ENCODE results near the gene RNU1-3. TPM values are rescaled to one million over a fixed set of nuclear protein-coding genes. Genes with fewer than 3 reads are reported as not detected.

The RNU1-3 gene
- total and polyA plus RNA-seq, 4 experiments from 2014 or later = 3,010 to 3,866 TPM; not detected in 2

DNA sequence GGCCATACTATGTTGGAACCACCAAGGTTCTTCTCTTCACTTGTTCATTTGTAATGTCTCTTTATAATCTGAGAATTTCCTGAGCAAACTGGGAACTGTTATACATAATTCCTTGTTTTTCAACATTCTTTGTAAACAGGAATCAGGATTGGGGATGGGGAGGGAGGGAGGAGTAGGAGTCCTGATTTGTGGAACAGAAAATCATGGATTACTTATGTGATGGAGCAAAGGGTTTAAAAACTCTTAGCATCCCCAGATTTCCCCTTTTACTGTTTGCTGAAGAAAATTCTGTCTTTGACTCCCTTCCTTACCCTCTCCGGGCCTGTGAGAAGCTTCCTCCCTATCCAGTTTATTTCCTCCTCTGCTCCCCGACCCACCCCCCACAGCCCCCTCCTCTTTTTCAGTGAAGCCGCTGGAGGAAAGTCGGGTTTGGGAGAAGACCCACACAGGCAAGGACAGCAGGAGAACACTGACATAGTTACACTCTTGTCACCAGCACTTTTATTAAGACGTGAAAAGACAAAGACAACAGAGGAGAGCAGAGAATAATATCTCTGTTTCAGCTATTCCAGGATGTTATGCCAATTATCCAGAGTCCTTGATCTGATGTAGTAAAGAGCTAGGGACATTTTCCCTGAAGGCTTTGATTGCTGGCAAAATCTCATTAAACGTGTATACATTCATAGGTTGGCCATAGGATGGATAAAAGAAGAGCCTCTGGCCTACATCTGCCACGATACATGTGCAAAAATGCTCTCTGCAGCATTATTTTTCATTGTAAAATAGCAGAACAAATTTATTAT, 48.8 kb downstream of the RNU1-3 start:
- Histone ChIP-seq H3K36me3 (ENCODE audit: insufficient read depth, low read length) (peaks cover 13% of the 10 kb centered on the region), H3K9me3 (ENCODE audit: control insufficient read depth in 1 of 2, low read length in 2 of 2) (no peaks in the 10 kb centered on the region), H3K27me3 (ENCODE audit: insufficient read depth, low read length) (no peaks in the 10 kb centered on the region), H3K27ac (ENCODE audit: low read depth, low read length) (no peak overlapping the region), H3K4me1 (ENCODE audit: insufficient read depth, low read length) (peaks cover 10% of the 10 kb centered on the region), H3K4me3 (ENCODE audit: low read length in 2 of 2) (no peak overlapping the region)
- no peak for DNase-seq
- CTCF ChIA-PET (ENCODE audit: partially characterized antibody) = interaction anchor here (0.8 to 1.5 kb wide), 3 partner anchors 10 to 334 kb away, joined by 3 read pairs; no protein-coding TSS in a partner anchor
- H3K36me3 Mint-ChIP-seq = no peaks in the 10 kb centered on the region
- no peaks in the 10 kb centered on the region for H3K9me3 Mint-ChIP-seq
- H3K27ac Mint-ChIP-seq = no peak overlapping the region
- no peaks in the 10 kb centered on the region for H3K27me3 Mint-ChIP-seq
- H3K4me1 Mint-ChIP-seq = no peaks in the 10 kb centered on the region
- POLR2A ChIA-PET (ENCODE audit: partially characterized antibody) = no interaction called here
- H3K4me3 Mint-ChIP-seq = no peak overlapping the region
- intact Hi-C loops (cut with micrococcal nuclease) = no loop called here

DNA sequence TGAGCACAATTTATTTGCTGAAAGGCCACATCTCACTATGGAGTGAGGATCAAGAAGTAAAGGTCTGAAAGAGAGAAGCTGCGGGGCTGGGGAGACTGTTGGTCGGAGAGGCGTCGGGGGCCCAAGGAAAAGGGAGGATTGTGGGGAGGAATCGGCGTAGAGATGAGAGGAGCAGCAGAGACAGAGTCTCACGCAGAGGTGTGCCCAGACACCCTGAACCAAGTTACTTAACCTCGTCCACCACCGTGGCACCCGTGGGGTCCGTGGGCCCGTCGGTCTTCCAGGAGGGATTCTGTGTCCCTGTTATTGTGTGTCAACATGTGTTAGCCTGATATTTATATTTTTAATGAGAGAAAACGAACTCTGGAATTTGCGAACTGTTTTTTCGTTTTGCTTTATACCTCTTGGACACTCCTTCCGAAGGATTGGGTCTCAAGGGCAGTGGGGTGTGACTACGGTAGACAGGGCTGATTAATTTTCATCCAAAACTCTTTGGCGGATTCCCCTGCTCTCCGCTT, 49.6 kb downstream of the RNU1-3 start:
- H3K36me3 Mint-ChIP-seq = no peaks in the 10 kb centered on the region
- H3K27ac ChIP-seq (ENCODE audit: low read depth, low read length) = no peak overlapping the region
- H3K9me3 ChIP-seq (ENCODE audit: control insufficient read depth in 1 of 2, low read length in 2 of 2) = no peaks in the 10 kb centered on the region
- no peak overlapping the region for H3K4me3 Mint-ChIP-seq
- H3K27me3 Mint-ChIP-seq = no peaks in the 10 kb centered on the region
- H3K36me3 ChIP-seq (ENCODE audit: insufficient read depth, low read length) = peaks cover 9% of the 10 kb centered on the region
- ChIA-PET POLR2A (ENCODE audit: partially characterized antibody) (no interaction called here), CTCF (ENCODE audit: partially characterized antibody) (interaction anchor here (0.7 to 1.7 kb wide), 3 partner anchors 8 to 746 kb away, joined by 3 to 7 read pairs (median 3); no protein-coding TSS in a partner anchor)
- H3K27ac Mint-ChIP-seq = no peak overlapping the region
- intact Hi-C loops (cut with micrococcal nuclease) = no loop called here
- no peak overlapping the region for H3K4me3 ChIP-seq (ENCODE audit: low read length in 2 of 2)
- no peaks in the 10 kb centered on the region for H3K27me3 ChIP-seq (ENCODE audit: insufficient read depth, low read length)
- no peak for DNase-seq
- no peaks in the 10 kb centered on the region for H3K4me1 Mint-ChIP-seq
- no peaks in the 10 kb centered on the region for H3K9me3 Mint-ChIP-seq
- peaks cover 17% of the 10 kb centered on the region for H3K4me1 ChIP-seq (ENCODE audit: insufficient read depth, low read length)

Other genes with a start within 250 kb of the RNU1-3 start
- not detected for gene SPATA21, start 229.5 kb downstream of the RNU1-3 start, total RNA-seq
- gene SPATA21, start 229.5 kb downstream of the RNU1-3 start, polyA plus RNA-seq = not detected
- 100 to 1,000 TPM; 154 to 165 TPM for gene NECAP2, start 226.2 kb downstream of the RNU1-3 start, total RNA-seq
- gene NECAP2, start 226.2 kb downstream of the RNU1-3 start, polyA plus RNA-seq = 100 to 1,000 TPM; 243 to 341 TPM
- gene RNU1-1, start 152.7 kb downstream of the RNU1-3 start, total RNA-seq = 1,000 to 10,000 TPM; 3,010 to 3,866 TPM
- not detected for gene RNU1-1, start 152.7 kb downstream of the RNU1-3 start, polyA plus RNA-seq
- 10 to 100 TPM; 16.7 to 17.0 TPM for gene NBPF1, start 53.4 kb downstream of the RNU1-3 start, total RNA-seq
- gene NBPF1, start 53.4 kb downstream of the RNU1-3 start, polyA plus RNA-seq = 10 to 100 TPM in 1 of 2 donors, 1 to 10 TPM in 1; 4.1 to 10.4 TPM
- gene RNU1-4, start 73.6 kb upstream of the RNU1-3 start, total RNA-seq = 1,000 to 10,000 TPM; 3,010 to 3,866 TPM
- gene RNU1-4, start 73.6 kb upstream of the RNU1-3 start, polyA plus RNA-seq = not detected
- 1,000 to 10,000 TPM; 3,010 to 3,866 TPM for gene RNU1-2, start 229.0 kb upstream of the RNU1-3 start, total RNA-seq
- gene RNU1-2, start 229.0 kb upstream of the RNU1-3 start, polyA plus RNA-seq = not detected

Data from CD4-positive, alpha-beta memory T cell (primary cell).